HepG2 (cell line): ENCODE measurements around the gene IL1RAP. TPM values are rescaled to one million over a fixed set of nuclear protein-coding genes. Genes with fewer than 3 reads are reported as not detected.

Experiments
- CREM ChIP-seq, 2 experiments: sonication (generic) in 1 of 2; formaldehyde crosslinking in 1 of 2; IDR thresholded peaks; 2 replicates each; pipeline versions ENCODE4 v1.4.0 to v1.6.1; 2016 to 2020; ENCODE audit warnings: antibody characterized with exemption in 1 of 2, mild to moderate bottlenecking in 1 of 2, missing genetic modification reagents in 1 of 2
- FOXA3 ChIP-seq: IDR thresholded peaks from 2 replicates; pipeline ENCODE4 v1.6.1; 2016; ENCODE audit warnings: missing genetic modification reagents, missing compliant biosample characterization
- FOXK2 ChIP-seq: fragments of 450-650 bp; IDR thresholded peaks from 2 replicates; pipeline ENCODE4 v1.6.1; 2016
- GATA4 ChIP-seq: sonication (generic); IDR thresholded peaks from 2 replicates; pipeline ENCODE4 v1.6.1; 2016; ENCODE audit warnings: antibody characterized with exemption, low read depth, borderline replicate concordance
- KLF16 ChIP-seq, 2 experiments: sonication (generic) in 1 of 2; formaldehyde crosslinking in 1 of 2; IDR thresholded peaks; 2 replicates each; pipeline versions ENCODE4 v1.6.1 to v1.8.0; 2016 to 2023; ENCODE audit warnings: missing genetic modification reagents in 2 of 2, missing compliant biosample characterization in 1 of 2
- MEF2D ChIP-seq: sonication (generic); formaldehyde crosslinking; IDR thresholded peaks from 2 replicates; pipeline ENCODE4 v1.5.1; 2020; ENCODE audit warnings: mild to moderate bottlenecking, missing genetic modification reagents
- MXD4 ChIP-seq: IDR thresholded peaks from 2 replicates; pipeline ENCODE4 v1.6.1; 2016; ENCODE audit warnings: mild to moderate bottlenecking, missing biosample characterization, missing genetic modification reagents
- NFRKB ChIP-seq: fragments of 450-650 bp; IDR thresholded peaks from 2 replicates; pipeline ENCODE4 v1.6.1; 2017
- PRDM15 ChIP-seq: sonication (generic); formaldehyde crosslinking; IDR thresholded peaks from 2 replicates; pipeline ENCODE4 v1.4.0; 2020; ENCODE audit warnings: missing genetic modification reagents
- ZKSCAN5 ChIP-seq: sonication (generic); formaldehyde crosslinking; IDR thresholded peaks from 2 replicates; pipeline ENCODE4 v1.5.1; 2020; ENCODE audit warnings: mild to moderate bottlenecking, missing genetic modification reagents
- ZNF350 ChIP-seq: sonication (generic); formaldehyde crosslinking; IDR thresholded peaks from 2 replicates; pipeline ENCODE4 v1.4.0; 2020; ENCODE audit warnings: mild to moderate bottlenecking, low read depth, missing genetic modification reagents, borderline replicate concordance
- ZNF609 ChIP-seq: sonication (generic); formaldehyde crosslinking; IDR thresholded peaks from 2 replicates; pipeline ENCODE4 v1.4.0; 2020; ENCODE audit warnings: mild to moderate bottlenecking, missing genetic modification reagents, borderline replicate concordance
- ZNF878 ChIP-seq: sonication (generic); formaldehyde crosslinking; IDR thresholded peaks from 2 replicates; pipeline ENCODE4 v1.8.1; 2023; ENCODE audit warnings: mild to moderate bottlenecking, missing genetic modification reagents, moderate library complexity
- ZSCAN12 ChIP-seq: sonication (generic); formaldehyde crosslinking; IDR thresholded peaks from 2 replicates; pipeline ENCODE4 v1.9.0; 2021; ENCODE audit warnings: mild to moderate bottlenecking, missing genetic modification reagents
- polyA plus RNA-seq, 8 experiments: library from polyadenylated mRNA; depleted of rRNA in 3 of 8; stranded (reverse) in 7 of 8; unstranded in 1 of 8; fragments of >200 nt; fragmentation: Illumina TruSeq in 4 of 8; extraction: Trizol in 4 of 8; gene quantifications; 2 replicates each; pipeline versions ENCODE4 v1.2.1 to v1.2.3, GENCODE V29; 2011 to 2016; ENCODE audit warnings: low read depth in 4 of 8, missing spikeins in 1 of 8, mixed read lengths in 1 of 8; ENCODE audit not compliant: insufficient read depth in 1 of 8
- total RNA-seq, 5 experiments: library from RNA; depleted of rRNA; stranded (reverse); fragments of >200 nt; fragmentation: Illumina TruSeq; extraction: Trizol; gene quantifications; 2 replicates each; pipeline ENCODE4 v1.2.3, GENCODE V29; 2016; ENCODE audit warnings: low read depth in 1 of 5
- TF ChIP-seq, protein P1 (sequence below): IDR thresholded peaks from 2 replicates; pipeline ENCODE4 v1.6.1; 2016; ENCODE audit warnings: low read depth
- TF ChIP-seq, protein P2 (sequence below): sonication (generic); formaldehyde crosslinking; IDR thresholded peaks from 2 replicates; pipeline ENCODE4 v1.4.0; 2020; ENCODE audit warnings: mild to moderate bottlenecking, missing genetic modification reagents

Gene IL1RAP
- total and polyA plus RNA-seq, 2 of the 13 experiments (the other 11 are each of a cell fraction or from before 2014, with no cell fraction given), result 18.3 to 54.9 TPM

GRCh38 chr3:190566043-190566933, 52.4 kb downstream of the IL1RAP start (continued):
- TF ChIP-seq MXD4 (CRISPR knock-in tag) (no peak), MEF2D (CRISPR knock-in tag) (peak; percentile 87), ZKSCAN5 (CRISPR knock-in tag) (no peak), FOXK2 (peak; percentile 51; the same call in 1 of the 2 replicates), ZNF878 (peak; percentile 75), ZNF609 (CRISPR knock-in tag) (peak; percentile 87), NFRKB (no peak), ZNF350 (peak; percentile 76), ZSCAN12 (CRISPR knock-in tag) (no peak), KLF16 (CRISPR knock-in tag; IDR thresholded peaks at IDR 0.05) (peak in 1 of 2 experiments; percentile 89; a peak in 2 of 4 replicates), CREM (IDR thresholded peaks at IDR 0.05) (peak; percentile 77), CREM (CRISPR knock-in tag; IDR thresholded peaks at IDR 0.05) (no peak), FOXA3 (peak; percentile 94), PRDM15 (CRISPR knock-in tag) (no peak), GATA4 (peak; percentile 92; the same call in 1 of the 2 replicates)
- TF ChIP-seq, protein P1, sequence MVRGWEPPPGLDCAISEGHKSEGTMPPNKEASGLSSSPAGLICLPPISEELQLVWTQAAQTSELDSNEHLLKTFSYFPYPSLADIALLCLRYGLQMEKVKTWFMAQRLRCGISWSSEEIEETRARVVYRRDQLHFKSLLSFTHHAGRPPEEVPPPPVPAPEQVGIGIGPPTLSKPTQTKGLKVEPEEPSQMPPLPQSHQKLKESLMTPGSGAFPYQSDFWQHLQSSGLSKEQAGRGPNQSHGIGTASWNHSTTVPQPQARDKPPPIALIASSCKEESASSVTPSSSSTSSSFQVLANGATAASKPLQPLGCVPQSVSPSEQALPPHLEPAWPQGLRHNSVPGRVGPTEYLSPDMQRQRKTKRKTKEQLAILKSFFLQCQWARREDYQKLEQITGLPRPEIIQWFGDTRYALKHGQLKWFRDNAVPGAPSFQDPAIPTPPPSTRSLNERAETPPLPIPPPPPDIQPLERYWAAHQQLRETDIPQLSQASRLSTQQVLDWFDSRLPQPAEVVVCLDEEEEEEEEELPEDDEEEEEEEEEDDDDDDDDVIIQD (CRISPR knock-in tag), result peak; percentile 99
- TF ChIP-seq, protein P2, sequence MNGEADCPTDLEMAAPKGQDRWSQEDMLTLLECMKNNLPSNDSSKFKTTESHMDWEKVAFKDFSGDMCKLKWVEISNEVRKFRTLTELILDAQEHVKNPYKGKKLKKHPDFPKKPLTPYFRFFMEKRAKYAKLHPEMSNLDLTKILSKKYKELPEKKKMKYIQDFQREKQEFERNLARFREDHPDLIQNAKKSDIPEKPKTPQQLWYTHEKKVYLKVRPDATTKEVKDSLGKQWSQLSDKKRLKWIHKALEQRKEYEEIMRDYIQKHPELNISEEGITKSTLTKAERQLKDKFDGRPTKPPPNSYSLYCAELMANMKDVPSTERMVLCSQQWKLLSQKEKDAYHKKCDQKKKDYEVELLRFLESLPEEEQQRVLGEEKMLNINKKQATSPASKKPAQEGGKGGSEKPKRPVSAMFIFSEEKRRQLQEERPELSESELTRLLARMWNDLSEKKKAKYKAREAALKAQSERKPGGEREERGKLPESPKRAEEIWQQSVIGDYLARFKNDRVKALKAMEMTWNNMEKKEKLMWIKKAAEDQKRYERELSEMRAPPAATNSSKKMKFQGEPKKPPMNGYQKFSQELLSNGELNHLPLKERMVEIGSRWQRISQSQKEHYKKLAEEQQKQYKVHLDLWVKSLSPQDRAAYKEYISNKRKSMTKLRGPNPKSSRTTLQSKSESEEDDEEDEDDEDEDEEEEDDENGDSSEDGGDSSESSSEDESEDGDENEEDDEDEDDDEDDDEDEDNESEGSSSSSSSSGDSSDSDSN (CRISPR knock-in tag), result 0 out of 2 replicates have a peak, but pooled peaks have one; percentile 25
